GM12873 (cell line): ENCODE data around the gene TMEM220.

Experiments used
- CTCF ChIP-seq: IDR thresholded peaks from 2 replicates; pipeline ENCODE4 v1.5.1; 2012; ENCODE audit warnings: low read depth, mild to moderate bottlenecking, moderate library complexity, low read length, control low read depth; ENCODE audit not compliant: insufficient read depth; ENCODE audit errors: missing control alignments

Gene TMEM220

GRCh38 chr17:10729334-10730193 is at the start of gene TMEM220:
Gene TMEM220 (minus strand): TSS chr17:10730023. CDS start chr17:10729851, 172 bp downstream.
- no peak for TF ChIP-seq CTCF

- TF ChIP-seq CTCF = no peak
These were observed 49.8 kb upstream of the TMEM220 start for GRCh38 chr17:10779609-10780008.

GRCh38 chr17:10777890-10778289 is 48.1 kb upstream of the TMEM220 start:
- no peak for TF ChIP-seq CTCF

- no peak for TF ChIP-seq CTCF
These were observed 47.4 kb upstream of the TMEM220 start for GRCh38 chr17:10777131-10777807.

GRCh38 chr17:10776381-10776780 is 46.6 kb upstream of the TMEM220 start:
- no peak for TF ChIP-seq CTCF

- no peak for TF ChIP-seq CTCF
These were observed 46.0 kb upstream of the TMEM220 start for GRCh38 chr17:10775740-10776356.

- TF ChIP-seq CTCF = no peak
These were observed 45.2 kb upstream of the TMEM220 start for GRCh38 chr17:10775058-10775457.
